PC-3 (cell line): ENCODE data around the gene TBL3. TPM values are rescaled to one million over a fixed set of nuclear protein-coding genes. Genes with fewer than 3 reads are reported as not detected.

Experiments used
- ATAC-seq: fragments of 200-7000 bp; cut with Tn5 transposase; 2 replicates; pipeline ENCODE4 v1.9.1; 2020; ENCODE audit warnings: mild to moderate bottlenecking, moderate library complexity
- BruUV-seq: library from RNA; stranded (reverse); fragments of 400-500 nt; replicated peaks from 2 replicates; lab custom pipeline; 2021; lab: Mats Ljungman, UMichigan
- CTCF ChIA-PET: fragments of 300-600 bp; sonication (Branson Sonifier 250); formaldehyde crosslinking; loops from one replicate; lab custom pipeline; 2022; ENCODE audit warnings: antibody characterized with exemption; lab: Charles Lee
- POLR2A ChIA-PET: fragments of 300-600 bp; sonication (Branson Sonifier 250); formaldehyde crosslinking; loops from one replicate; lab custom pipeline; 2022; ENCODE audit warnings: antibody characterized with exemption; ENCODE audit not compliant: unreplicated experiment; lab: Charles Lee
- DNase-seq: peaks from one replicate; pipeline ENCODE4 v3.0.0-alpha.2; 2015
- H2AFZ ChIP-seq: fragments of 300-600 bp; sonication (generic); 2 replicates; pipeline ENCODE4 v1.6.0; 2016; ENCODE audit warnings: antibody characterized with exemption, low read length
- H3F3A ChIP-seq: fragments of 300-600 bp; sonication (generic); one replicate; pipeline ENCODE4 v1.6.0; 2017; ENCODE audit warnings: antibody characterized with exemption, low read length, control low read depth, mild to moderate bottlenecking; ENCODE audit not compliant: unreplicated experiment
- H3K27ac ChIP-seq: fragments of 300-600 bp; sonication (generic); 2 replicates; pipeline ENCODE4 v1.5.1; 2016; ENCODE audit warnings: mild to moderate bottlenecking, low read length
- H3K27me3 ChIP-seq: fragments of 300-600 bp; sonication (generic); 2 replicates; pipeline ENCODE4 v1.6.1; 2016; ENCODE audit warnings: low read length, mixed read lengths
- H3K36me3 ChIP-seq: fragments of 300-600 bp; sonication (generic); 2 replicates; pipeline ENCODE4 v1.6.1; 2016; ENCODE audit warnings: low read depth, mixed run types, low read length, mixed read lengths
- H3K4me1 ChIP-seq: fragments of 300-600 bp; sonication (generic); 2 replicates; pipeline ENCODE4 v1.5.1; 2016; ENCODE audit warnings: low read length; ENCODE audit not compliant: insufficient read depth
- H3K4me2 ChIP-seq: fragments of 300-600 bp; sonication (generic); 2 replicates; pipeline ENCODE4 v1.6.0; 2016; ENCODE audit warnings: low read length
- H3K4me3 ChIP-seq: fragments of 300-600 bp; sonication (generic); 2 replicates; pipeline ENCODE4 v1.5.1; 2016; ENCODE audit warnings: mild to moderate bottlenecking, low read length, mixed read lengths
- H3K79me2 ChIP-seq: fragments of 300-600 bp; sonication (generic); 2 replicates; pipeline ENCODE4 v1.6.1; 2017; ENCODE audit warnings: low read length, mixed read lengths
- H3K9ac ChIP-seq: fragments of 300-600 bp; sonication (generic); 2 replicates; pipeline ENCODE4 v1.6.0; 2016; ENCODE audit warnings: mild to moderate bottlenecking, low read length
- H3K9me2 ChIP-seq: fragments of 300-600 bp; sonication (generic); replicated peaks from 2 replicates; pipeline ENCODE4 v1.6.1; 2016; ENCODE audit warnings: mixed run types, low read length, mixed read lengths
- H3K9me3 ChIP-seq: fragments of 300-600 bp; sonication (generic); 2 replicates; pipeline ENCODE4 v1.6.1; 2016; ENCODE audit warnings: low read length, mixed read lengths
- H4K20me1 ChIP-seq: fragments of 300-600 bp; sonication (generic); 2 replicates; pipeline ENCODE4 v1.6.1; 2016; ENCODE audit warnings: low read length, mixed read lengths
- CTCF ChIP-seq: fragments of 300-600 bp; sonication (generic); conservative IDR thresholded peaks from 2 replicates; pipeline ENCODE4 v1.5.1; 2017; ENCODE audit warnings: antibody characterized with exemption, low read depth, mild to moderate bottlenecking, low read length
- EZH2 ChIP-seq: fragments of 300-600 bp; sonication (generic); IDR thresholded peaks from one replicate; pipeline ENCODE4 v1.6.1; 2017; ENCODE audit warnings: antibody characterized with exemption, mild to moderate bottlenecking, low read length; ENCODE audit not compliant: unreplicated experiment
- EZH2phosphoT487 ChIP-seq: fragments of 300-600 bp; sonication (generic); IDR thresholded peaks from 2 replicates; pipeline ENCODE4 v1.6.1; 2018; ENCODE audit warnings: mild to moderate bottlenecking, antibody characterized with exemption, low read length, borderline replicate concordance
- intact Hi-C: fragments of 100-400 bp; cut with micrococcal nuclease; formaldehyde crosslinking; loops from 2 replicates; pipeline ENCODE4 v1.9.0; 2023
- total RNA-seq: library from RNA; depleted of rRNA; stranded (reverse); fragments of >200 nt; gene quantifications from 2 replicates; pipeline ENCODE4 v1.2.3, GENCODE V29; 2014

TBL3 gene
- total RNA-seq, 1 experiment from 2014 or later, result 71.5 TPM

- no peaks in the 10 kb centered on the region for H4K20me1 ChIP-seq
- TF ChIP-seq EZH2phosphoT487 (peak; percentile 48; the same call in 1 of the 2 replicates), CTCF (no peak), EZH2 (no peak)
- H3F3A ChIP-seq, result peaks cover 3% of the 10 kb centered on the region
- H3K9me2 ChIP-seq, result no peaks in the 10 kb centered on the region
- no peak overlapping the region for H2AFZ ChIP-seq
- DNase-seq (no peak), ATAC-seq (no peak)
- peaks cover 39% of the 10 kb centered on the region for H3K4me1 ChIP-seq
- intact Hi-C loops, result no loop called here
- no peaks in the 10 kb centered on the region for H3K36me3 ChIP-seq
- H3K4me3 ChIP-seq, result peak overlapping the region; percentile 64
- H3K9me3 ChIP-seq, result no peaks in the 10 kb centered on the region
- peaks cover 10% of the 10 kb centered on the region for H3K79me2 ChIP-seq
- H3K27ac ChIP-seq, result no peak overlapping the region
- ChIA-PET CTCF (no interaction called here), POLR2A (no interaction called here)
- peak overlapping the region; percentile 88 for H3K4me2 ChIP-seq
- no peaks in the 10 kb centered on the region for H3K27me3 ChIP-seq
- no TSS peak for BruUV-seq
- no peak overlapping the region for H3K9ac ChIP-seq
Measured at GRCh38 chr16:1980030-1980769, 8.3 kb downstream of the TBL3 start.

GRCh38 chr16:1980770-1981087 lies 8.9 kb downstream of the TBL3 start:
- intact Hi-C loops, result no loop called here
- H3K4me1 ChIP-seq, result peaks cover 44% of the 10 kb centered on the region
- peaks cover 3% of the 10 kb centered on the region for H3F3A ChIP-seq
- no peak for TF ChIP-seq EZH2
- no peak for TF ChIP-seq CTCF
- no peak for TF ChIP-seq EZH2phosphoT487
- no TSS peak for BruUV-seq
- ATAC-seq, result no peak
- no peak overlapping the region for H3K9ac ChIP-seq
- peaks cover 15% of the 10 kb centered on the region for H3K79me2 ChIP-seq
- no peak overlapping the region for H3K27ac ChIP-seq
- H3K4me2 ChIP-seq, result peak overlapping the region; percentile 88; the same call in 1 of the 2 replicates
- no peaks in the 10 kb centered on the region for H3K27me3 ChIP-seq
- H3K9me2 ChIP-seq, result no peaks in the 10 kb centered on the region
- no peaks in the 10 kb centered on the region for H3K9me3 ChIP-seq
- H2AFZ ChIP-seq, result no peak overlapping the region
- no peak overlapping the region for H3K4me3 ChIP-seq
- H3K36me3 ChIP-seq, result no peaks in the 10 kb centered on the region
- CTCF ChIA-PET, result no interaction called here
- no peak for DNase-seq
- POLR2A ChIA-PET, result no interaction called here
- no peaks in the 10 kb centered on the region for H4K20me1 ChIP-seq

- intact Hi-C loops, result no loop called here
- Histone ChIP-seq H3K79me2 (peaks cover 19% of the 10 kb centered on the region), H3K27me3 (no peaks in the 10 kb centered on the region), H3K9me3 (no peaks in the 10 kb centered on the region), H3K9ac (no peak within 1 kb of the TSS), H4K20me1 (no peaks in the 10 kb centered on the region), H2AFZ (no peak within 1 kb of the TSS), H3K4me2 (peak within 1 kb of the TSS; percentile 88), H3K4me1 (peaks cover 47% of the 10 kb centered on the region), H3K36me3 (no peaks in the 10 kb centered on the region), H3K4me3 (0 out of 2 replicates have a peak within 1 kb of the TSS, but pooled peaks have one; percentile 64), H3K27ac (no peak within 1 kb of the TSS), H3F3A (peaks cover 3% of the 10 kb centered on the region), H3K9me2 (no peaks in the 10 kb centered on the region)
- CTCF ChIA-PET, result no interaction called here
- TF ChIP-seq CTCF (no peak), EZH2phosphoT487 (no peak), EZH2 (no peak)
- ATAC-seq, result no peak
- BruUV-seq, result no TSS peak
- DNase-seq, result no peak
- POLR2A ChIA-PET, result no interaction called here
Measured at GRCh38 chr16:1981398-1981836, 9.6 kb downstream of the TBL3 start, which contains the start of gene NOXO1. NOXO1 (minus strand) TSS chr16:1981469; CDS start chr16:1981179, 290 bp downstream.
